Mucosa of descending colon (tissue), 3 donors: Measurements from ENCODE around the gene CCDC102B. TPM values are rescaled to one million over a fixed set of nuclear protein-coding genes. Genes with fewer than 3 reads are reported as not detected.

Source experiments
- ATAC-seq: fragments of 200-7000 bp; cut with Tn5 transposase; one replicate; pipeline ENCODE4 v1.9.1; 2020; ENCODE audit warnings: mild to moderate bottlenecking, moderate library complexity
- DNase-seq, 3 donors: peaks; one replicate each; pipeline ENCODE4 v3.0.0-alpha.2; 2020
- H3K36me3 ChIP-seq: fragments of 200-600 bp; one replicate; pipeline ENCODE4 v1.8.0; 2021; ENCODE audit warnings: low read depth, mild to moderate bottlenecking
- H3K4me1 ChIP-seq: fragments of 200-600 bp; one replicate; pipeline ENCODE4 v1.8.0; 2021; ENCODE audit warnings: low read depth, mild to moderate bottlenecking
- H3K4me3 ChIP-seq: fragments of 200-600 bp; one replicate; pipeline ENCODE4 v1.8.0; 2021; ENCODE audit warnings: mild to moderate bottlenecking
- H3K9me3 ChIP-seq: fragments of 200-600 bp; one replicate; pipeline ENCODE4 v1.8.0; 2021; ENCODE audit warnings: mild to moderate bottlenecking
- CTCF ChIP-seq: fragments of 200-600 bp; IDR thresholded peaks from one replicate; pipeline ENCODE4 v1.8.0; 2022; ENCODE audit warnings: antibody characterized with exemption, mild to moderate bottlenecking
- intact Hi-C, 2 donors: fragments of 100-400 bp; cut with DNase I in 1 of 2; cut with micrococcal nuclease in 1 of 2; formaldehyde crosslinking; loops; one replicate each; pipeline versions ENCODE4 v1.11.0 to v1.11.1; 2022; cut with DNase I, micrococcal nuclease
- total RNA-seq, 3 donors: library from RNA; stranded (reverse); fragmentation: NEBNext Ultra II Directional in 2 of 3; extraction: Animal tissue kit (Norgen Biotek cat#: 25700) in 2 of 3; gene quantifications; one replicate each; pipeline versions ENCODE4 v1.2.1 to v1.2.4, GENCODE V29; 2021 to 2023
- donor health status: DM: no; HTN: no; CAD: no; lungs with moderate emphysema.
- donor health status: DM: no; HTN: no; CAD: no.
- donor health status: DM: no; HTN: yes; CAD: no.

The CCDC102B gene
- total RNA-seq, 3 donors from 2014 or later, result 3.0 to 4.5 (median 4.3) TPM

GRCh38 chr18:68928762-68929675 is 131.1 kb downstream of the CCDC102B start:
- Histone ChIP-seq H3K4me1 (no peaks in the 10 kb centered on the region), H3K36me3 (no peaks in the 10 kb centered on the region), H3K9me3 (no peaks in the 10 kb centered on the region), H3K4me3 (no peak overlapping the region)
- no peak for TF ChIP-seq CTCF
- intact Hi-C loops, result no loop called here
- ATAC-seq, result no peak
- DNase-seq, result no peak

GRCh38 chr18:68935686-68936085 is 137.8 kb downstream of the CCDC102B start:
- Histone ChIP-seq H3K36me3 (no peaks in the 10 kb centered on the region), H3K9me3 (no peaks in the 10 kb centered on the region), H3K4me1 (no peaks in the 10 kb centered on the region), H3K4me3 (no peak overlapping the region)
- DNase-seq, result no peak
- intact Hi-C loops, result no loop called here
- ATAC-seq, result no peak
- TF ChIP-seq CTCF, result no peak

DNA sequence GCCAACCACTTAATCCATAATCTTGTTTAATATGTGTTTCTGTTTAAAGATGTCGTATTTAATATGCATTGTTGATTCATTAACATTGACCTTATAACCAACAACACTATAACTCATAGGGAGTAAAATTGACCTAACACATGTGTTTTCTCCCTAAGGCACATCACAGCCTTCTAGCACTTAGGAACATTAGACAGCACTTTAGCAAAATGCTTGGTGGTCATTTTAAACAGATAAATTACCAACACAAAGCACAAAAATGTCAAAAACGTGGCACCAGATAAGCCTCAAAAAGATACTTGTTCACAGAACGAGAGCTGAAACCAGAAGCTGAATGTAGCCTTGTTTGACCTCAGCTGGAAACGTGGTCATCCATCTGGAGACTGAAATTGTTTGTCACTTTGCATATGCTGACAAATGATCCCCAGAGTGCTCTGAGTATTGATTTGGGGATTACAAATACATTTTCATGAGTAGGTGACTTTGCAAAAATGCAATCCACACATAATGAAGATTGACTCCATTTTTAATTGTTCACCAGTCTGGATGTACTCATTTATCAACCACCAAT is 139.2 kb downstream of the CCDC102B start:
- DNase-seq, result no peak
- TF ChIP-seq CTCF, result no peak
- Histone ChIP-seq H3K4me3 (no peak overlapping the region), H3K9me3 (no peaks in the 10 kb centered on the region), H3K36me3 (no peaks in the 10 kb centered on the region), H3K4me1 (no peaks in the 10 kb centered on the region)
- no peak for ATAC-seq
- intact Hi-C loops, result no loop called here

DNA sequence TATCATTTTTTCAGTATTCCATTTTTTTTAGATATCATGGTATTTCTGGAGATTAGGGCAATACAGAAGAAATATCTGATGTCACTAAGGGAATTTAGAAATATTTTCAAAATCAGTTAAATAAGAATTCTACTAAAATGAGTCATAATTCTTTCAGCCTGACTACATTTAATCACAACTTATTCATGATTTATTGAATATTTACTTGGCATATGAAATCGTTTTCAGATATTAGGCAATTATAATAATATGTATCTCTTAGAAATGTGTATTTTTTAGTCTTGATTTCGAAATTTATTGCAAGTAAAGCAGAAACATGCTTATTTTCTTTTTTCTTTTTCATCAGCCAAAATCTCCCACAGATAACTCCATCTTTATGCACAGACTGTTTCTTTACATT is 142.2 kb downstream of the CCDC102B start:
- DNase-seq, result no peak
- Histone ChIP-seq H3K36me3 (no peaks in the 10 kb centered on the region), H3K9me3 (no peaks in the 10 kb centered on the region), H3K4me1 (no peaks in the 10 kb centered on the region), H3K4me3 (no peak overlapping the region)
- no peak for TF ChIP-seq CTCF
- intact Hi-C loops, result no loop called here
- ATAC-seq, result no peak

DNA sequence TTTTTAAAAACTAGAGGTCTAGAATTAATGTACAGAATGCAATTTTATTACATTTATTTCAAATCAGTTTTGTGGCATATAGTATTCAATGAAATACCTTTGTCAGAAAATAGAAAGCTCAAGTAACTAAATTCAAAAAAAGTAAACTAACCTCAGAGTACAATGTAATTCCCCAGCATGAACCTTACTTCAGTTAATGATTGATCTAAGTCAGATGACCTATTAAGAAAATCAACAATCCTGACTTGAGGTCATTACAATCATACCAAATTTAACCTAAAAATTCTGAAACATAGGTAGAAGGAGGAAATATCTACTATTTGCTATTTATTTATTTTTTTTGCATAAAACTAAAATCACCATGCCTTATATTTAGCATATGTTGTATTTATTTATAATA is 142.9 kb downstream of the CCDC102B start:
- no peak for TF ChIP-seq CTCF
- H3K4me3 ChIP-seq, result no peak overlapping the region
- H3K9me3 ChIP-seq, result no peaks in the 10 kb centered on the region
- intact Hi-C loops, result no loop called here
- no peaks in the 10 kb centered on the region for H3K4me1 ChIP-seq
- ATAC-seq (no peak), DNase-seq (no peak)
- no peaks in the 10 kb centered on the region for H3K36me3 ChIP-seq
